Vagina (tissue), 2 donors: ENCODE results near the gene VAMP4.

Experiments
- POLR2A ChIP-seq, 2 donors: fragments of 450-650 bp; IDR thresholded peaks; one replicate each; pipeline ENCODE4 v1.6.1; 2017; ENCODE audit warnings: antibody characterized with exemption in 2 of 2, mild to moderate bottlenecking in 2 of 2, moderate library complexity in 2 of 2
- TF ChIP-seq, protein P1 (sequence below), 3 experiments: fragments of 450-650 bp in 2 of 3; fragments of 200-600 bp in 1 of 3; sonication (generic) in 1 of 3; IDR thresholded peaks; one replicate each; pipeline ENCODE4 v1.5.1; 2017 to 2019; ENCODE audit warnings: antibody characterized with exemption in 3 of 3, mild to moderate bottlenecking in 2 of 3, moderate library complexity in 2 of 3

GRCh38 chr1:171707583-171707982 is 34.3 kb downstream of the VAMP4 start:
- no peak for TF ChIP-seq POLR2A (IDR thresholded peaks at IDR 0.05)
- TF ChIP-seq, protein P1, sequence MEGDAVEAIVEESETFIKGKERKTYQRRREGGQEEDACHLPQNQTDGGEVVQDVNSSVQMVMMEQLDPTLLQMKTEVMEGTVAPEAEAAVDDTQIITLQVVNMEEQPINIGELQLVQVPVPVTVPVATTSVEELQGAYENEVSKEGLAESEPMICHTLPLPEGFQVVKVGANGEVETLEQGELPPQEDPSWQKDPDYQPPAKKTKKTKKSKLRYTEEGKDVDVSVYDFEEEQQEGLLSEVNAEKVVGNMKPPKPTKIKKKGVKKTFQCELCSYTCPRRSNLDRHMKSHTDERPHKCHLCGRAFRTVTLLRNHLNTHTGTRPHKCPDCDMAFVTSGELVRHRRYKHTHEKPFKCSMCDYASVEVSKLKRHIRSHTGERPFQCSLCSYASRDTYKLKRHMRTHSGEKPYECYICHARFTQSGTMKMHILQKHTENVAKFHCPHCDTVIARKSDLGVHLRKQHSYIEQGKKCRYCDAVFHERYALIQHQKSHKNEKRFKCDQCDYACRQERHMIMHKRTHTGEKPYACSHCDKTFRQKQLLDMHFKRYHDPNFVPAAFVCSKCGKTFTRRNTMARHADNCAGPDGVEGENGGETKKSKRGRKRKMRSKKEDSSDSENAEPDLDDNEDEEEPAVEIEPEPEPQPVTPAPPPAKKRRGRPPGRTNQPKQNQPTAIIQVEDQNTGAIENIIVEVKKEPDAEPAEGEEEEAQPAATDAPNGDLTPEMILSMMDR (IDR thresholded peaks at IDR 0.05), result no peak
